Stimulated activated CD4-positive, alpha-beta T cell treated with anti-CD3 and anti-CD28 coated beads, TNF-alpha, amount 100 ng/mL, for 1 hour (primary cell): Measurements from ENCODE around the gene PPP2R5C.
A peak's percentile ranks its signal among the peaks of the same experiment; 100 is the strongest.
"Not testable (repeated sequence)": the region's sequence is repeated elsewhere in the genome, so short reads cannot be mapped to it uniquely, and the experiment has no call there.

Experiments used
- DNase-seq, 3 donors: peaks; one replicate each; pipeline ENCODE4 v3.0.0-alpha.2; 2020; ENCODE audit warnings: low read depth in 3 of 3, low spot score in 1 of 3

The PPP2R5C gene

DNA sequence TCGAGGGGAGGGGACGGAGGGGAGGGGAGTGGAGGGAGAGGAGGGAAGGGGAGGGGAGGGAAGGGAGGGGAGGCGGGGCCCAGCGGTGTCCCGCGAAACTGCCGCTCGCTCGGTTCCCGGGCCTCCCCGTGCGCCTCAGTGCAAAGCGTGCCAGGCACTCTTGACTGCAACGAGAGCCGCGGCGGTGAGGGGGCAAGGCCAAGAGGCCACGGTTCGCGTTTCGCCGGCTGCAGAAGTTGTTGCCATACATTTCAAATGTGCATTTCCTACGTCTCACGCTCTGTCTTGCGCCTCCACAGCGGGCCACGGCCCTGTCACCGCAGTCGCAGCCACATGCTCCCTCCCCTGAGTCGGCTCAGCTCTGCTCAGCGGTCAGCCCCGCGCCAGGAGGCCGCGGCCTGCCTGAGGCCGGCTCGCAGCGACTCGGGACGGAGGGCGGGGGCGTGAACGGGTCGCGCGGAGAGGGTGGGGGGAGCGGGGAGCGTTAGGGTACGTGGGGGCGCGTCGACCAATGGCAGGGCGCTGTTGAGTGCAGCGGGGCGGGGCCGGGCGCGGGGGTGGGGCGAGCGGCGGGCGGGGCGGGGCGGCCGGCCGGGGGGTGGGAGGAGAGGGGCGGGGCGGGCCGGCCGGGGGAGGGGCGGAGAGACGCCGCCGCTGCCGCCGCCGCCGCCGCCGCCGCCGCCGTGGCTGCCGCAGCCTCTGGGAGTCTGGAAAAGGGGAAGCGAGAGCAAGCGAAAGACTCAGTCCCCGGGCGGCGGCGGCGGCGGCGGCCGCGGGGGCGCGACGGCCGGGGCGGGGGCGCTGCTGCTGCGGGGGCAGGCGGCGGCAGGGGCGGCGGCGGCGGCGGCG, at the start of gene PPP2R5C:
TSS of gene PPP2R5C (plus strand) at position 678 of the 849 bp plus-strand sequence. CDS start 185 bp downstream, outside the sequence.
- peak; percentile 68 to 78 (median 75) for DNase-seq

DNA sequence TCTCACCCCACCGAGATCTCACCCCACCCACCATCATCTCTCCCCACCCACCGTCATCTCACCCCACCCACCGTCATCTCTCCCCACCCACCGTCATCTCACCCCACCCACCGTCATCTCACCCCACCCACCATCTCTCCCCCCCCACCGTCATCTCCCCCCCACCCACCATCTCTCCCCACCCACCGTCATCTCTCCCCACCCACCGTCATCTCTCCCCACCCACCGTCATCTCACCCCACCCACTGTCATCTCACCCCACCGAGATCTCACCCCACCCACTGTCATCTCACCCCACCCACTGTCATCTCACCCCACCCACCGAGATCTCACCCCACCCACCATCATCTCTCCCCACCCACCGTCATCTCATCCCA, 49.7 kb upstream of the PPP2R5C start:
- DNase-seq, result not testable (repeated sequence)

DNA sequence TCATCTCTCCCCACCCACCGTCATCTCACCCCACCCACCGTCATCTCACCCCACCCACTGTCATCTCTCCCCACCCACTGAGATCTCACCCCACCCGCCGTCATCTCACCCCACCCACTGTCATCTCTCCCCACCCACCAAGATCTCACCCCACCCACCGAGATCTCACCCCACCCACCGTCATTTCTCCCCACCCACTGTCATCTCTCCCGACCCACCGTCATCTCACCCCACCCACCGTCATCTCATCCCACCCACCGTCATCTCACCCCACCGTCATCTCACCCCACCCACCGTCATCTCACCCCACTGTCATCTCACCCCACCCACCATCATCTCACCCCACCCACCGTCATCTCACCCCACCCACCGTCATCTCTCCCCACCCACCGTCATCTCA, 49.2 kb upstream of the PPP2R5C start:
- DNase-seq, result not testable (repeated sequence)

DNA sequence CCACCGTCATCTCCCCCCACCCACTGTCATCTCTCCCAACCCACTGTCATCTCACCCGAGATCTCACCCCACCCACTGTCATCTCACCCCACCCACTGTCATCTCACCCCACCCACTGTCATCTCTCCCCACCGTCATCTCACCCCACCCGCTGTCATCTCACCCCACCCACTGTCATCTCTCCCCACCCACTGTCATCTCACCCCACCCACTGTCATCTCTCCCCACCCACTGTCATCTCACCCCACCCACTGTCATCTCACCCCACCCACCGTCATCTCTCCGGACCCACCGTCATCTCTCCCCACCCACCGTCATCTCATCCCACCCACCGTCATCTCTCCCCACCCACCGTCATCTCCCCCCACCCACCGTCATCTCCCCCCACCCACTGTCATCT, 48.4 kb upstream of the PPP2R5C start:
- not testable (repeated sequence) for DNase-seq

DNA sequence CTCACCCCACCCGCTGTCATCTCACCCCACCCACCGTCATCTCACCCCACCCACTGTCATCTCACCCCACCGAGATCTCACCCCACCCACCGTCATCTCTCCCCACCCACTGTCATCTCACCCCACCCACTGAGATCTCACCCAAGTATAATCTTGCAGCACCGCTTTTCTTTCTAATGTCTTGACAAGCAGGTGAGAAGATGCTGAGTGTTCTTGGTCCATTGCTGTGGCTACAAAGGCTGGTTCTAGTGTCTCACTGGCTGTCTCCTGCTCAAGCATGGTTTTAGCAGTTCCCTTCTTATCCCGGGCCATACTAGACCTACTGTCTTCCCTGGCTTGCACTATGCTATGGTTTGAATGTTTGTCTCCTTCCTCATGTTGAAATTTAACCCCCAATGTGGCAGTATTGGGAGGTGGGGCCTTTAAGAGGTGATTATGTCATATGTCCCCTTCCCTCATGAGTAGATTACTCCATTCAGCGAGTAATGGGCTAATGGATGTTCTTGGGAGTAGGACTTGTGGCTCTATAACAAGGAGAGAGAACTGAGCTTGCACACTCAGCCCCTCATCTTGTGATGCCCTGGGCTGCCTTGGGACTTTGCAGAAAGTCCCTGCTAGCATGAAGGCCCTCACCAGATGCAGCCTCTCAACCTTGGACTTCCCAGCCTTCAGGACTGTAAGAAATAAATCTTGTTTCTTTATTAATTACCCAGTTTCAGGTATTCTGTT, 47.7 kb upstream of the PPP2R5C start:
- DNase-seq, result no peak

DNA sequence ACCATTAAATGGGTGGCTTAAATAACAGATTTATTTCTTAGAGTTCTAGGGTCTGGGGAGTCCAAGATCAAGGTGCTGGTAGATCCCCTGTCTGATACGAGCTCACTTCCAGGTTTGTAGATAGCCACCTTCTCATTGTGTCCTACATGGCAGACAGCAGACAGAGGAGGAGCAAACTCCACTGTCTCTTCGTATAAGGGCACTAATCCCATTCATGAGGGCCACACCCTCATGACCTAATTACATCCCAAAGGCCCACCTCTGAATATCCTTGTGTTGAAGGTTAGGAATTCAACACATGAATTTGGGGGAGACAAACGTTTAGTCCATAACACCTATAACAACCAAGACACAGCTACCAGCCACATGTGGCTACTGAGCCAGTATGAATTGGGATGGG, 47.1 kb upstream of the PPP2R5C start:
- no peak for DNase-seq

DNA sequence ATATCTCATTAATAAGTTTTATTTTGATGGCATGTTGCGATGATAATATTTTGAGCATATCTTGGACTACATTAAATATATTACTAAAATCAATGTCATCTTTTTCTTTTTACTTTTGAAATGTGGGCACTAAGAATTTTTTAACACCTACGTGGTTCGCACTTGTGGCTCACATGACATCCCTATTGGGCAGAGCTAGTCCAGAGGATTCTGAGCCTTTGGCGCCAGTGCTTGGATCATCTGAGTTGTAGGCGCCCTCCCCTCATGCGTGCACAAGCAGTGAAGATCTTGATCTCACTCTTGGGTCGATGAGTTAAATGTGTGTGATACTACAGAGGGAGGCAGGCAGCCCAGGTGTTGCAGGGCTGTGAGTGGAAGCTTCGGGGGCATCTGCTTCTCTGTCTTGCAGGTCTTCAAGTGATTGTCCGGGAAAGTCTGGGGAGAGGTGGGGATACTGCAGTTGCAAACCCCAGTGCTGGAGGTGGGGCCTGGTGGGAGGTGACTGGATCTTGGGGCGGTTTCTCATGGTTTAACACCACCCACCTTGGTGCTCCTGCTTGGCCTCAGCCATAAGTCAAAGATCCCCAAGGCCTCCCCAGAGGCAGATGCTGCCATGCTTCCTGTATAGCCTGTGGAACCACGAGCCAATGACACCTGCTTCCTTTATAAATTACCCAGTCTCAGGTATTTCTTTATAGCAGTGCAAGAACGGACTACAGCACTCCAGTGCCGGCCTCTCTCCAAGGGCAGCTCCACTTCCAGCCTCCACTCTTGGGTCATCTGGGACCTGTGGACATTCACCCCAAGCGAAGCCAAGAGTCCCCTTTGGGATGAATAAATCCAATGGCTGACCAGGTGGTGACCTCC, 46.1 kb upstream of the PPP2R5C start:
- DNase-seq, result no peak

DNA sequence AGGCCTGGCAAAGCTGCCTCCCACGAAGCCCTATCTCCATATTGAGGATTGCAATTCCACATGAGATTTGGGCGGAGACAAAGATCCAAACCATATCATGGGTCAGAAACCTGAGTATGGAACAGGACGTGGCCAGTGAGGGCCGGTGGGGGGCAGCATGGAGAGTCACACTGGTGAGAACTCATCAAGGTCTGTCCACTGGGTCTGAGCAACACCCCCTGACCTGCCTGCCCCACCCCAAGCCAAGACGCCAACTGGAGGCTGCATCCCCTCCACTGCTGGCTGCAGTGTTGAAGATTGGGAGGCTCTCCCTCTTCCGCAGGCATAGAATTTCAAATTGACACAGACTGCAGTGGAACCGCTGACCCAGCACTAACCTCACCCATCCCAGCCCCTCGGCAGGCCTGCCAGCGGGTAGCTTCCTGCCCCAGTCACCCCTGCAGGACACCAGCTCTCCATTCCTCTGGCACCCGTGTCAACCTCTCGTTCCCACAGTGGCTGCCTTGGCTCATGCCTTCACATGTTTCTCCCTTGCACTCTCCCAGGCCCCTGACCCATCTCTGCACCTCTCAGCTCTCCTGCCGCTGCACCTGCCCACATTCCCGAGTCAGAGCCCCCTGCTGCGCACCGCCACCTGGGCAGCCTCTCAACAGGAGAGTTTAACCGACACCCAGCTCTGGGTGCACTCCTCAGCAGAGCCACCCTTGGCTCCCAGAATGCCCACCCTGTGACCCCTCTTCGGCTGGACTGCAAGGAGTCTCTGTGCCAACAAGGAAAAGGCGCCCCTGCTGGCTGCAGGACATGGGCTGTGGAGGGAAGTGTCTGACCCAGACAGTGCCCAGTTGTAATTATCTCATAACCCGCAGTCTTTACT, 45.2 kb upstream of the PPP2R5C start:
- no peak for DNase-seq

DNA sequence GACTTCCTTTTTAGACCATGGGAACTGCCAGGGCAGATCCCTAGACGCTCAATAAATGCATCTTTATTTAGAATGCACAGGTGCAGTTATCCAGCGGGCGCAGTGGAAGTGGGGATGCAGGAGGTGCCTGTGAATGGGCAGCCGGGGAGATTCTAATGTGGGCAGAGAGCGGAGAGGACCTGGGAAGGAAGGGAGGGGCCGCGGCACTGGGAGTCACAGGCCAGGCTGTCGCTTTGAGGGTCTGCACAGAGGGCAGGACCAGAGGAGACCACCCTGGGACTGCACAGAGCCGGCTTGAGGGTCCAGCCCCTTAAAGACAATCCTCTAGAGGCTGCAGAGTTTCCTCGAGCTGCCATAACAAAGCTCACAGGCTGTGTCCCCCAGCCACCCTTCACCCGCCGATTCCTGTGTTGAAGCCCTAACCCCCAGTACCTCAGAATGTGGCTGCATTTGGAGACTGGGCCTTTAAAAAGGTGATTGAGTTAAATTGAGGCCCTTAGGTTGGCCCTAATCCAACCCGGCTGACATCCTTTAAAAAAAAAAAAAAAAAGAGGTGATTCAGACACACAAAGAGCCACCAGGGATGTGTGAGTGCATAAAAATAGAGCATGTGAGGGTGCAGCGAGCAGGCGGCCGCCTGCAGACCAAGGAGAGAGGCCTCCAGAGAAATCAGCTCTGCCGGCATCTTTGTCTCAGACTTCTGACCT, 44.4 kb upstream of the PPP2R5C start:
- no peak for DNase-seq

DNA sequence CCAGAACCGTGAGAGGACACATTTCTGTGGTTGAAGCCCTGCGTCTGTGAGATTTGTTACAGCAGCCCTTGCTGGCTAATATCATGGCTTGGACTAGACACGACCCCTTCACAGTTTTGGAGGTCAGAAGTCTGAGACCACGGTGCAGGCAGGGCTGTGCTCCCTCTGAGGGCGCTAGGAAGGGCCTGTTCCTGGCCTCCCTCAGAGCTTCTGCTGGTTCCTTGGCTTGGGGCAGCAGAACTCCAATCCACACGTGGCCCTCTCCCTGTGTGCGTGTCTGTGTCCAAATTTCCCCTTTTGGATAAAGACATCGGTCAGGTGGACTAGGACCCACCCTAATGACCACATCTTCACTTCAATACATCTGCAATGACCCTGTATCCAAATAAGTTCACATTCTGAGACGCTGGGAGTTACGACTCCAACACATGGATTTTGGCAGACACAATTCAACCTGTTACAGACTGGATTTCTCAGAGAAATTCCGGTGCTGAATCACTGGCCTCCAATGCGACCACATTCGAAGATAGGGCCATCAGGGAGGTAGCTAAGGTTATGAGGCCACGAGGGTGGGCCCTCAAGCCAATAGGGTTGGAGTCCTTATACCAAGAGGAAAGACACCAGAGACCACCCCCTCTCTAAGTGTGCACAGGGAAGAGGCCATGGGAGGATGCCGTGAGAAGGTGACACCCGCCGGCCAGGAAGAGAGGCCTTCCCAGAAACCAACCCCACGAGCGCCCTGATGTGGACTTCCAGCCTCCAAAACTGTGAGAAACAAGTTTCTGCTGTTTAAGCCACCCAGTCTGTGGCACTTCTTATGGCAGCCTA, 43.6 kb upstream of the PPP2R5C start:
- no peak for DNase-seq

DNA sequence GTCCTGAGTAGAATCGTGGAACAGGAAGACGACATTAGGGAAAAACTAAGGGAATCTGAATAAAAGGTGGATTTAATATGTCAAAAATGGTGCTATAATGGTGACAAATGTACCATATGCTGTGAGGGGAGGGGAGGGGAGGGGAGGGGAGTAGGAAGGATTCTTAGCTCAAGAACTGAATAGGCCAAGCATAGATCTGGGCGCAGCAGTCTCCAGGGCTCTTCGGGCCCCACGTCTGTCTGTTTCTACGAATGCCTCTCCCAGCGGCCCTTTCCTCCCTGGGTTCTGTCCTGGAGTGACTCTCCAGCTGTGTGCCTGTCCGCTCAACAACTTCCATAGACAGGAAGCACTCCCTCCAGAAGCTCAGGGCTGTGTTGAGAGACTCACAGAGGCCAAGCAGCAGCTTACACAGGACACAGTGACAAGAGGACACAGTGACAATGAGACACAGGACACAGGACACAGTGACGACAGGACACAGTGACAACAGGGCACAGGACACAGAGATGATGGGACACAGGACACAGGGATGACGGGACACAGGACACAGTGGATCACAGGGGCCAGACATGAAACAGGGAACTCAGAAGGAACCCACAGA, 42.4 kb upstream of the PPP2R5C start:
- no peak for DNase-seq

DNA sequence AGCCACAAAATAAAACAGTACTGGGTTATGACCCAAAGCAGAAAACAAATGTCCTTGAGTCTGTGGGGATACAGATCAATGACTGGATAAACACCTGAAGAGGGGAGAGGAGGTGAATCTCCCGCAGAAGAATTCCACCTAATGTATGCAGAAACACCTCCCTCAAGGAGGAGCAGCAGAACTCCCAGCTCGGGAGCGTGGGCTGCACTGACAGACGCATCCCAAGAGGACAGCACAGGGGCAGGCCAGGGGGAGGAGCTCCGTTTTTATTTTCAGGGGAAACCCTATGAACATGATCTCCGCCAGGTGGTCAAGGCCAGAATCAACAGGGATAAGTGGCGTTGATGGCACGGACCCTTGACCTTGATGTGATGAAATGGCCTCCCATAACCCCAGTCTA, 41.8 kb upstream of the PPP2R5C start:
- no peak for DNase-seq

DNA sequence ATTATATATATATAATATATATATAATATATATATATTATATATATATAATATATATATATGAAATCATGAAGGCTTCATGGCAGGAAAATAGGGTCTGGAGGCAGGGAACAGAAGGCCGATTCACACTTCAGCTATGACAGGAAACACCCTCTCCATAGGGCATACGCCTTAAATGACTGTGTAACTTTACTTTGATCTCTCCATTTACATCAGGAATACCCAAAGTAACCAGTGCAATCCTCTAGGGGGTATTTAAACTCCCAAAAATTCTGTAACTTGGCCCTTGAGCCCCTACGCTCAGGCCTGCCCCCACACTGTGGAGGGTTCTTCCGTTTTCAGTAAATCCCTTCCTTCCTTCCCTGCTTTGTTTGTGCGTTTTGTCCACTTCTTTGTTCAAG, 40.4 kb upstream of the PPP2R5C start:
- no peak for DNase-seq

DNA sequence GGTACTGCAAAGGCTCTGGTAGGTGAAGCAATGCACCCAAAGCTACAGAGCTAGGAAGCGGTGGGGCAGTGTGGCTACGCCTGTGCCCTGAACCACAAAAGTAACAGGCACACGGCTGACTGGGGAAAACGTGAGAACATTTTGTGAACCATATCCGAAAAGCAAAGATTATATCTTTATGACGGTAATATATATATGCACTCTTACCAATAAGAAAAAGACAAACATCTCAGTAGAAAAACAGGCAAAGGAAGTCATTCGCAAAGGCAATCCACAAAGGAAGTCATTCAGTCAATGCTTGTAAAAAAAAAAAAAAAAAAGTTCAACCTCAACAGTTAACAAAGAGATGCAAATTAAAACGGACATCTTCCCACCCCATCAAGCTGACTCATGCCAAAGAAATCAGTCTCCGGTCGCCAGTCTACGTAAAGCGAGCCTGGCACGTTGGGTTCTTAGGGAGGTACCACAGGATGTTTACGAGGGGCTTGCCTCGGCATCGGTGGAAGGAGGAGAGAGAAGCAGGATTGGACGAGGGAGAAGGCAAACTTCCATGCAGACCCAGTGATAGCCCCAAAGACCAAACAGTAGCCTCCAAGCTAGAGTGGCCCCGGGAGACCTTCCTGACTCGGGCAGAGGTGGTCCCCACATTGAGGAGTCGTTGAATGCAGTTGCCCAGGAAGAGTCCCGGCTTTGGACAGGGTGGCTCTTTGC, 39.4 kb upstream of the PPP2R5C start:
- DNase-seq, result peak; percentile 27 to 66 (median 54)

DNA sequence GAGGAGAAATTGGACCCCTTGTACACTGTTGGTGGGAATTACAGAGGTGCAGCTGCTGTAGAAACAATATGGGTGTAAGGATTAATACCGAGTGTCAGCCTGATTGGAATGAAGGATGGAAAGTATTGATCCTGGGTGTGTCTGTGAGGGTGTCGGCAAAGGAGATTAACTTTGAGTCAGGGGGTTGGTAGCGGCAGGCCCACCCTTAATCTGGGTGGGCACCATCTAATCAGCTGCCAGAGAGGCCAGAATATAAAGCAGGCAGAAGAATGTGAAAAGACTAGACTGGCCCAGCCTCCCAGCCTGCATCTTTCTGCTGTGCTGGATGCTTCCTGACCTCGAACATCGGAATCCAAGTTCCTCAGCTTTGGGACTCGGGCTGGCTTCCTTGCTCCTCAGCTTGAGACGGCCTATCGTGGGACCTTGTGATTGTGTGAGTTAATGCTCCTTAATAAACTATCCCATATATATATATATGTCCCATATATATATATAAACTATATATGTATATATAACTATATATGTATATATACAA, 38.4 kb upstream of the PPP2R5C start:
- no peak for DNase-seq

DNA sequence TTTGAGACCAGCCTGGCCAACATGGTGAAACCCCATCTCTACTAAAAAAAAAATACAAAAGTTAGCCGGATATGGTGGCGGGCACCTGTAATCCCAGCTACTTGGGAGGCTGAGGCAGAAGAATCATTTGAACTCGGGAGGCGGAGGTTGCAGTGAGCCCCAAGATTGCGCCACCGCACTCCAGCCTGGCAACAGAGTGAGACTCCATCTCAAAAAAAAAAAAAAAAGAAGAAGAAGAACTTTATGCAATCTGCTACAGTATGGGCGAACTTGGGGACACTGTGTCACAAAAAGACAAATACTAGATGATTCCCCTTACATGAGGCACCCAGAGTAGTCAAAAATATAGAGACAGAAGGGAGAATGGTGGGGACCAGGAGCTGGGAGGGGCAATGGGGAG, 35.9 kb upstream of the PPP2R5C start:
- not testable (repeated sequence) for DNase-seq

DNA sequence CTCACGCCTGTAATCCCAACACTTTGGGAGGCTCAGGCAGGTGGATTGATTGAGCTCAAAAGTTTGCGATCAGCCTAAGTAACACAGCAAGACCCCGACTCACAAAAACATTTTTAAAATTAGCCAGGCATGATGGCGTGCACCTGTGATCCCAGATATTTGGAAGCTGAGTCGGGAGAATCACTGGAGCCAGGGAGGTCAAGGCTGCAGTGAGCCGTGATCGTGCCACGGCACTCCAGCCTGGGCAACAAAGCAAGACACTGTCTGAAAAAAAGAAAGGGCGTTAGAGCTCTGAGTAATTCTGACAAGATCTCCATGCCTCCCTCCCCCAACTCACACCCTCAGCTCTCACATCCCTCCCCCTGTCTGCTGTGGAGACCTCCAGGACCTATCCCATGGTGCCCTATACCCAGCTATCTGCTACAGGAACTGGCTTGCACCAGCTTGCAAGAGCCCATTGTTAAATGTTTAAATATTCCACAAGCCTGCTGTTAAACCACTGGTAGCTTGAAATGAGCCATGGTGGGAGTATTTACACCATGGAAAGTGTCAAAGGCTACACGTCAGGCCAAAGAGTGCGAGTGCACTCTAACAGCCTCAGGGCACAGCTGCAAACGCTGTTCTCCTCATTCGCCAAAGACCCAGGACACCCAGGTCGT, 35.1 kb upstream of the PPP2R5C start:
- no peak for DNase-seq
